SH-SY5Y (cell line): Measurements from ENCODE around the gene ALPK3.

Experiments
- GATA2 ChIP-seq: IDR thresholded peaks from 2 replicates; pipeline ENCODE4 v1.6.1; 2011; ENCODE audit warnings: mild to moderate bottlenecking, low read depth, low read length
- GATA3 ChIP-seq: IDR thresholded peaks from 2 replicates; pipeline ENCODE4 v1.6.1; 2011; ENCODE audit warnings: low read depth, mild to moderate bottlenecking, low read length, moderate library complexity

DNA sequence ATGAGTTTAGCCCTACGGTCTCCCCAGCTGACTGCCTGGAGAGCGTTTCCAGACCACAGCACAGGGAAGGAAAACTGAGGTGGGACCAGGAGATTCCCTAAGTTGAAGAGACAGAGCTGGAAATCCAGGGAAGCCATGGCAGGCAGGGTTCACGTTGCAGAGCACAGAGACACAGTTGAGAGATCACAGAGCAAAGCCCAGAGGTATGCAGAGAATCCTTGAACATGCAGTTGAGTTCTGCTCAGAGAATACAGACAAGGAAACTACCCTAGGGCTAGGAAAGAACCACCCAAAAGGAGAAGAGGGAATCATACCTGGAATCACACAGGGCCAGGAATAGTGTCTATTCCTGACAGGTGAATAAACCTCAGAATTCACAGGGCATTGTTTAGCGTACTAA lies 81.6 kb downstream of the ALPK3 start:
- TF ChIP-seq GATA2 (no peak), GATA3 (no peak)
